ENCODE measurements around the gene ZNF467.

Gene ZNF467

DNA sequence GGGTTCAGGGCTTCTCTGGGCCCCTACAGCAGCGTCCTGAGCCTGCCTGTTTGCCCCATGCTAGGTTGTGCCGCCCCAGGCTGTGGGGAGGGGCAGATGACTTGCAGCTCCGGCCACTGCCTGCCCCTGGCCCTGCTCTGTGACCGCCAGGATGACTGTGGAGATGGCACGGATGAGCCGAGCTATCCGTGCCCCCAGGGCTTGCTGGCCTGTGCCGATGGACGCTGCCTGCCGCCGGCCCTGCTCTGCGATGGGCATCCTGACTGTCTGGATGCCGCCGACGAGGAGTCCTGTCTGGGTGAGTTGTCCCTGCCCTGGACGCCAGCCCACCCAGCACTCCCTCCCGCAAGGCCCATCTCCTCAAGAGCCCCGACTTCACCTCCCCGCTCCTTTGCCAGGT, 15.7 kb upstream of the ZNF467 start:
- H3K9ac ChIP-seq: no peak overlapping the region
- no peak overlapping the region for H3K4me3 ChIP-seq (IDR thresholded peaks at IDR 0.05; ENCODE audit: insufficient read depth, low read depth, low read length)
- H2AFZ ChIP-seq (ENCODE audit: low read depth): no peak overlapping the region
- no peaks in the 10 kb centered on the region for H4K20me1 ChIP-seq (ENCODE audit: insufficient read depth)
- H3K27ac ChIP-seq: no peak overlapping the region
- TF ChIP-seq, protein P1, sequence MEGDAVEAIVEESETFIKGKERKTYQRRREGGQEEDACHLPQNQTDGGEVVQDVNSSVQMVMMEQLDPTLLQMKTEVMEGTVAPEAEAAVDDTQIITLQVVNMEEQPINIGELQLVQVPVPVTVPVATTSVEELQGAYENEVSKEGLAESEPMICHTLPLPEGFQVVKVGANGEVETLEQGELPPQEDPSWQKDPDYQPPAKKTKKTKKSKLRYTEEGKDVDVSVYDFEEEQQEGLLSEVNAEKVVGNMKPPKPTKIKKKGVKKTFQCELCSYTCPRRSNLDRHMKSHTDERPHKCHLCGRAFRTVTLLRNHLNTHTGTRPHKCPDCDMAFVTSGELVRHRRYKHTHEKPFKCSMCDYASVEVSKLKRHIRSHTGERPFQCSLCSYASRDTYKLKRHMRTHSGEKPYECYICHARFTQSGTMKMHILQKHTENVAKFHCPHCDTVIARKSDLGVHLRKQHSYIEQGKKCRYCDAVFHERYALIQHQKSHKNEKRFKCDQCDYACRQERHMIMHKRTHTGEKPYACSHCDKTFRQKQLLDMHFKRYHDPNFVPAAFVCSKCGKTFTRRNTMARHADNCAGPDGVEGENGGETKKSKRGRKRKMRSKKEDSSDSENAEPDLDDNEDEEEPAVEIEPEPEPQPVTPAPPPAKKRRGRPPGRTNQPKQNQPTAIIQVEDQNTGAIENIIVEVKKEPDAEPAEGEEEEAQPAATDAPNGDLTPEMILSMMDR (conservative IDR thresholded peaks at IDR 0.05; ENCODE audit: low read depth, low read length): no peak
- peaks cover 63% of the 10 kb centered on the region for H3K27me3 ChIP-seq (ENCODE audit: insufficient read depth, low read depth)
- no peaks in the 10 kb centered on the region for H3K36me3 ChIP-seq (ENCODE audit: insufficient read depth)
- no peak overlapping the region for H3K4me2 ChIP-seq
- no peaks in the 10 kb centered on the region for H3K4me1 ChIP-seq (ENCODE audit: low read depth, poor library complexity, severe bottlenecking)
- H3K79me2 ChIP-seq (ENCODE audit: insufficient read depth, low read depth): no peaks in the 10 kb centered on the region

DNA sequence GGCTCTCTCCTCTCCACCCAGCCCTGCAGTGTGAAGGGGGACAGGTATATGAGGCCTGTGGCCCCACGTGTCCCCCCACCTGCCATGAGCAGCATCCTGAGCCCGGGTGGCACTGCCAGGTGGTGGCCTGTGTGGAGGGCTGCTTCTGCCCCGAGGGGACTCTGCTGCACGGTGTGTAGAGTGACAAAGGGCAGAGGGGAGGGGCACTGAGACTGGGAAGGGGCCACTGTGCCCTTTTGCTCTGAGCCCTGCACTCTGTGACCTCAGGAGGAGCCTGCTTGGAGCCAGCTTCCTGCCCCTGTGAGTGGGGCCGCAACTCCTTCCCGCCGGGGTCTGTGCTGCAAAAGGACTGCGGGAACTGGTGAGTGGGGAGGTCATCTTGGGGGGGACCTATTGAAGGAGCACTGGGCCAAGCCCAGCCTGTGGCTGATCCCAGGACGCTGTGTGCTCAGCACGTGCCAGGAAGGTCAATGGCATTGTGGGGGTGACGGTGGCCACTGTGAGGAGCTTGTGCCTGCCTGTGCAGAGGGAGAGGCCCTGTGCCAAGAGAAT, 15.0 kb upstream of the ZNF467 start:
- H3K4me3 ChIP-seq (IDR thresholded peaks at IDR 0.05; ENCODE audit: insufficient read depth, low read depth, low read length): no peak overlapping the region
- no peaks in the 10 kb centered on the region for H4K20me1 ChIP-seq (ENCODE audit: insufficient read depth)
- H3K4me1 ChIP-seq (ENCODE audit: low read depth, poor library complexity, severe bottlenecking): no peaks in the 10 kb centered on the region
- no peak overlapping the region for H3K4me2 ChIP-seq
- no peaks in the 10 kb centered on the region for H3K79me2 ChIP-seq (ENCODE audit: insufficient read depth, low read depth)
- TF ChIP-seq, protein P1 (conservative IDR thresholded peaks at IDR 0.05; ENCODE audit: low read depth, low read length): no peak
- H3K27ac ChIP-seq: no peak overlapping the region
- H2AFZ ChIP-seq (ENCODE audit: low read depth): no peak overlapping the region
- no peaks in the 10 kb centered on the region for H3K36me3 ChIP-seq (ENCODE audit: insufficient read depth)
- H3K9ac ChIP-seq: no peak overlapping the region
- peaks cover 56% of the 10 kb centered on the region for H3K27me3 ChIP-seq (ENCODE audit: insufficient read depth, low read depth)

DNA sequence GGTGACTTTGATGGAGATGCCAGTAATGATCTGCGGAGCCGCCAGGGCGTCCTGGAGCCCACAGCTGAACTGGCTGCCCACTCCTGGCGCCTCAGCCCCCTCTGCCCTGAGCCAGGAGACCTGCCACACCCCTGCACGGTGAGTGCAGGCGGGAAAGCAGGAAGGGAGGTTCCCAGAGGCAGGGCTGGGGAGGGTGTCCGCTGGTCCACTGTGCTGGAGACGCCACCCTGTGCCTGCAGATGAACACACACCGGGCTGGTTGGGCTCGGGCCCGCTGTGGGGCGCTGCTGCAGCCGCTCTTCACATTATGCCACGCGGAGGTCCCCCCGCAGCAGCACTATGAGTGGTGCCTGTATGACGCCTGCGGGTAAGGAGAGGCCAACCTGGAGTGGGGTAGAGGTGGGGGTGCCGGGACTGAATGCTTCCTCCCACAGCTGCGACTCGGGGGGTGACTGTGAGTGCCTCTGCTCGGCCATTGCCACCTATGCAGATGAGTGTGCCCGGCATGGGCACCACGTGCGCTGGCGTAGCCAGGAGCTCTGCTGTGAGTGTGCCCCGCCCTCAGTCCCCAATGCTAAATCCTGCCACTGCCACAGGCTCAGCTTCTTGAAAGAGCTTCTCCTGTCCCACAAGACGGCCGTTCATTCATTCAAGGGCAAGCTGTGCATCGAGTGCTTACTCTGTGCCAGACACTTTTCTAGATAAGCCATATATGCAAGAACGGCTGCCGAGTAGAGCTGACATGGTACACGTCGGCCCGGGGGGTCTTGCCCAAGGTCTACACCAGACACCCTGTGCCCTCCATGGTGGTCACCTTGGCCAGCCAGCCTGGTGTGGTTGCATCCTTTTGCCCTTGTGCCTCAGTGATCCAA, 14.3 kb upstream of the ZNF467 start:
- TF ChIP-seq, protein P1 (conservative IDR thresholded peaks at IDR 0.05; ENCODE audit: low read depth, low read length): no peak
- no peak overlapping the region for H2AFZ ChIP-seq (ENCODE audit: low read depth)
- no peak overlapping the region for H3K9ac ChIP-seq
- no peak overlapping the region for H3K27ac ChIP-seq
- no peaks in the 10 kb centered on the region for H3K36me3 ChIP-seq (ENCODE audit: insufficient read depth)
- no peaks in the 10 kb centered on the region for H4K20me1 ChIP-seq (ENCODE audit: insufficient read depth)
- no peak overlapping the region for H3K4me2 ChIP-seq
- no peaks in the 10 kb centered on the region for H3K79me2 ChIP-seq (ENCODE audit: insufficient read depth, low read depth)
- no peak overlapping the region for H3K4me3 ChIP-seq (IDR thresholded peaks at IDR 0.05; ENCODE audit: insufficient read depth, low read depth, low read length)
- peaks cover 49% of the 10 kb centered on the region for H3K27me3 ChIP-seq (ENCODE audit: insufficient read depth, low read depth)
- no peaks in the 10 kb centered on the region for H3K4me1 ChIP-seq (ENCODE audit: low read depth, poor library complexity, severe bottlenecking)

DNA sequence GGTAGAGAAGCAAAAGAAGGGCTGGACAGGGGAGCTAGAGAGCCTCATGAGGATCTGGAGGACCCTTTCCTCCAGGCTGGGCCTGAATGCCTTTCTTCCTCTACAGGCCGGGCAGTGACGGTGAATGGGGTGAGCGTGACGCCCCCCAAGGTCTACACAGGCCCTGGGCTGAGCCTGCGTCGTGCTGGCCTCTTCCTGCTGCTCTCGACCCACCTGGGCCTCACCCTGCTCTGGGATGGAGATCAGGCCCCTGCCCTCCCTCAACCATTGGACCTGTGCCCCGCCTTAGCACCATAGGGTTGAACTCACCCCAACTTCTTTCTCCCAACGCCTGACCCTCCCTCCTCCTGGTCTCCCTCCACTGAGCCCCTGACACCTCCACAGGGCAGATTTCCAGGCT, 12.6 kb upstream of the ZNF467 start:
- H3K27ac ChIP-seq: no peak overlapping the region
- no peak overlapping the region for H3K4me3 ChIP-seq (IDR thresholded peaks at IDR 0.05; ENCODE audit: insufficient read depth, low read depth, low read length)
- H3K79me2 ChIP-seq (ENCODE audit: insufficient read depth, low read depth): no peaks in the 10 kb centered on the region
- H3K27me3 ChIP-seq (ENCODE audit: insufficient read depth, low read depth): peaks cover 37% of the 10 kb centered on the region
- no peak overlapping the region for H3K9ac ChIP-seq
- H3K4me2 ChIP-seq: no peak overlapping the region
- TF ChIP-seq, protein P1 (conservative IDR thresholded peaks at IDR 0.05; ENCODE audit: low read depth, low read length): no peak
- H3K4me1 ChIP-seq (ENCODE audit: low read depth, poor library complexity, severe bottlenecking): no peaks in the 10 kb centered on the region
- H3K36me3 ChIP-seq (ENCODE audit: insufficient read depth): no peaks in the 10 kb centered on the region
- H4K20me1 ChIP-seq (ENCODE audit: insufficient read depth): no peaks in the 10 kb centered on the region
- no peak overlapping the region for H2AFZ ChIP-seq (ENCODE audit: low read depth)
